NCI-H82 (cell line): ENCODE data around the gene TMUB1.

ENCODE experiments used
- DNase-seq: peaks from one replicate; lab custom pipeline; 2025; lab: John Stamatoyannopoulos, UW

Gene TMUB1

DNA sequence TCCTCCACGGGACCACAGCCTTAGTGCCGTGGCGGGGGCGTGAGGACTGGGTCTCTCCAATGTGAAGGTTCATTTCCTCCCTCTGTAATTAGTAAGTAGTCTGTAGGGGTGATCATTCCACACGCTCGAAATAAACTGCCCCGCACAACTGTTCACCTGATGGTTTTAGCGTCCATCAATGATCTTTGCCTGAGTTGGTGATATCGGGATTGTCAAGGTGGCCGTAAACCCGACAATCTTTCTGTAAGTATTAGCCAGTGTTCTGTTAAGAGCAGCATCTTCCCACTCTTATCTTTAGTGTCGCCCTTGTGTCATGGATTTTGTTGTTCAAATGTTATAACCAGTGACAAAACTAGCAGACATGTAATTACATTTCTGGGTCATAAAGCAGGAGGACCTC lies 20.7 kb upstream of the TMUB1 start:
- no peak for DNase-seq

GRCh38 chr7:151102991-151103390 lies 19.7 kb upstream of the TMUB1 start:
- no peak for DNase-seq

DNA sequence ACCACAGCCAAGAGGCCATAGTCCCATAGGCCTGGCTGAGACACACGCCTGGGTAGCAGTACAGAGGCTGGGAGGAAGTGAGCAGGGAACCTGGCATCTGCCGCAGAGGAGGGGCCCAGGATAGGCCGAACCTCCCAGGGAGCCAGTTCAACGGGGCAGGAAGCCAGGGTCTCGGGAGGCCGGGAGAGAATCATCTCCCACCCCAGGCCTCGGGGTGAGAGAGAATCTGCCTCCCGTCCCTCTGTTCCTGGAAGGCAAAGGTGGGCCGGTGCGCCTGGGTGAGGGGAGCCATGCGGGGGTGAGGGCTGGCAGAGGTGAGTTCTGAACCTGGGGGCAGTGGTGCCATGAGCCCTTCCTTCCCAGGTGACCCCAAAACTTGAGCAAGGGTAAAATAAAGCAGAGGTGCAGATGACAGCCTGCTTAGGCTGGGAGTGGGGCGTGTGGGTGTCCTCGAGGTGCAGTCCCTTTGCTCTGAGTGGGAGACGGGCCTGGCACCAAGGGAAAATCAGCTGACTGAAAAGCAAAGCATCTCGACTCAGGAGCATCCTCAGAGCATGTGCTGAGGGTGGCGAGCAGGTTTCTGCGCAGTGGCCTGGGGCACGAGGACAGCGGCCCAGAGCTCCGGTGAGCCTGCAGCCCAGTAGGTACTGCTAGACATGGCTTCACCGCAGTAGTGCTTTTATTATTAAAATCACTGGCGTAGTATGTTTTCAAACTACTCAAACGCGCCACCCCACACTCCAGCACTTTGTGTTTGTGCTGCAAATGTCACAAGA lies 18.5 kb upstream of the TMUB1 start:
- DNase-seq: no peak

DNA sequence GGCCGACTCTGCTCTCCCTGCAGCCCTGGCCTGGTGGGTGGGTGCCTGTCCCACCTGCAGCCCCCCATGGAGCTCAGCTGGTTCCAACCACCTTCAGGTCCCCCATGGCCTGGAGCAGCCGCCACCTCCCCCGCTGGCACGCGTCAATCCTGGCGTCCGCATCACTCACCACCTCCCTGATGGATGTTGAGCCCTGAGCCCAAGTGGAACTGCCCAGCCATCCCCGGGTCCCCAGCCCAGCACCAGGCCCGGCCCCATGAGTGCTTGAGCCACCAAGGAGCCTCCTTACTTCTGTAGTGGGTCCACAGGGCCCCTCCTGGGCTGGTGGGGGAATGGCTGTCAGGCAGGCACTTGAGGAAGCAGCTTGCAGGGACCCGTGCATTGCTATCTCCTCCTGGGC lies 17.6 kb upstream of the TMUB1 start:
- DNase-seq: no peak

GRCh38 chr7:151099486-151100211 lies 16.4 kb upstream of the TMUB1 start:
- no peak for DNase-seq

DNA sequence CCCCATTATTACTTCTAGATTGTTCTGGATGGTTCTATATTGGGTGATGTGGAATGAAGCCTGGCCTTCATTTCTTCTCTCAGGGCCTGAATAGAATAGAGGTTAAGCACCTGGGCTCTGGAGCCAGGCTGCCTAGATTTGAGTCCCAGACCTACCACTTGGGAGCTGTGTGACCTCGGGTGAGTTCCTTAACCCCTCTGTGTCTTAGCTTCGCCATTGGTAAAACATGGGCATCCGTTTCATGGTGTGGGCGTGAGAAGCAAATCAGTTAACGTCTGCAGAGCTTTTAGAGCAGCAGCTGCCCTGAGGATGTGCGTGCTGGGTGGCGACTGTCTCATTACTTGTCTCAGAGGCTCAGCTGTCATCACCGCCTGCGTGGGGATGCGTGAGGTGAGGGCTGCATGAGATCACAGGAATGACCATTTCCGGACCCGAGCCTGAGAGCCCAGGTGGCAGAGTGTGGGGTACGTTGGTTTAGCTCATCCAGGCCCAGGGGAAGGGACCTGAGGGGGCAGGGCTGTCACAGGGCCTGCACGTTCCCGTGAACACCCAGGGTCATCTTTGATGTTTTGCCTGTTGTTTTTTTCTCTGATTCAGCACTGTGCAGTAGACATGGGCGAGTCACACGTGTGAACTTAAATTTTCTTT lies 12.7 kb upstream of the TMUB1 start:
- DNase-seq: no peak

DNA sequence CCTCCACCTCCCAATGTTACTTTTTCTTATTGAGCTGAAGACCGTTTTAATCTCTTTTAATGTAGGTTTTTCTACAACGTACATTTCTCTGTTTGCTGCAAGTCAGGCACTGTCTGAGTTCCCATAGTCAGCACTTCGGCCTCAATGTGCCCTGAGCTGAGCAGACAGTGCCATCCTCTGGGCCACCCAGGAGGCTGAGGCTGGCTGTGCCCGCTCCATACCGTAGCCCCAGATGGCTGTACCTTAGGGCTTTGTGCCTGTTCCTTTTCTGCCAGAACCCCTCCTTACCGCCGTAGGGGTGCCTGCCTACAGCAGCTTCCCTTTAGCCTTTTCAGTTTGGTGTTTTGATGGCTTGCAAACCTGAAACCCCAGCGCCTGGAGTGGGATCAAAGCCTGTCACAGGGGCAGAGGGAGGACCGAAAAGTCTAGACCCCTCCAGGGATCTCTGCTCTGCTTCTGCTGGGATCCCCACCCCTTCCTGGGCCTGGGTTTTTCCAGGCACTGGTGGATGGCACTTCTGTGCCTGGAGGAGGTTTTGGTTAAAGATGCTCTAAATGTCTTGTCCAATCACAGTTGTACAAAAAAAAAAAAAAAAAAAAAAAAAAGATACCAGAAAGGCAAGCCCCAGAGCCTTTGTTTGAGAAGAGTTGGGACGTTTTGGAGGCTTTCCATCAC lies 12.0 kb upstream of the TMUB1 start:
- DNase-seq: no peak

DNA sequence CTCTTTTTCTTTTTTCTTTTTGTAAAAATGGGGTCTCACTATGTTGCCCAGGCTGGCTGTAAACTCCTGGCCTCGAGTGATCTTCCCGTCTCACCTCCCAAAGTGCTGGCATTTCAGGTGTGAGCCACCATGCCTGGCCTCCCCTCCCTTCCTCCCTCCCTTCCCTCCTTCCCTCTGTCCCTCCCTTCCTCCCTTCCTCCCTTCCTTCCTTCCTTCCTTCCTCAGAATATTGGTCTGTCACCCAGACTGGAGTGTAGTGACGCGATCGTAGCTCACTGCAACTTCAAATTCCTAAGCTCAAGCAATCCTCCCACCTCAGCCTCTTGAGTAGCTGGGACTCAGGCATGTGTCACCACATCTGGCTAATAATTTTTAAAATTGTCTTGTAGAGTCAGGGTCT lies 11.4 kb upstream of the TMUB1 start:
- no peak for DNase-seq

- no peak for DNase-seq
Observed at GRCh38 chr7:151093748-151094147, 10.5 kb upstream of the TMUB1 start.

- DNase-seq: no peak
Observed at GRCh38 chr7:151091988-151092387, 8.7 kb upstream of the TMUB1 start.

- peak; percentile 44 for DNase-seq
Observed at GRCh38 chr7:151091431-151091830, 8.1 kb upstream of the TMUB1 start.

- no peak for DNase-seq
Observed at GRCh38 chr7:151091003-151091402, 7.7 kb upstream of the TMUB1 start.

GRCh38 chr7:151089893-151090730 lies 6.8 kb upstream of the TMUB1 start:
- peak; percentile 30 for DNase-seq

- peak; percentile 44 for DNase-seq
Observed at GRCh38 chr7:151088856-151089699, 5.8 kb upstream of the TMUB1 start.

- peak; percentile 20 for DNase-seq
Observed at GRCh38 chr7:151088019-151088855, 4.9 kb upstream of the TMUB1 start.

DNA sequence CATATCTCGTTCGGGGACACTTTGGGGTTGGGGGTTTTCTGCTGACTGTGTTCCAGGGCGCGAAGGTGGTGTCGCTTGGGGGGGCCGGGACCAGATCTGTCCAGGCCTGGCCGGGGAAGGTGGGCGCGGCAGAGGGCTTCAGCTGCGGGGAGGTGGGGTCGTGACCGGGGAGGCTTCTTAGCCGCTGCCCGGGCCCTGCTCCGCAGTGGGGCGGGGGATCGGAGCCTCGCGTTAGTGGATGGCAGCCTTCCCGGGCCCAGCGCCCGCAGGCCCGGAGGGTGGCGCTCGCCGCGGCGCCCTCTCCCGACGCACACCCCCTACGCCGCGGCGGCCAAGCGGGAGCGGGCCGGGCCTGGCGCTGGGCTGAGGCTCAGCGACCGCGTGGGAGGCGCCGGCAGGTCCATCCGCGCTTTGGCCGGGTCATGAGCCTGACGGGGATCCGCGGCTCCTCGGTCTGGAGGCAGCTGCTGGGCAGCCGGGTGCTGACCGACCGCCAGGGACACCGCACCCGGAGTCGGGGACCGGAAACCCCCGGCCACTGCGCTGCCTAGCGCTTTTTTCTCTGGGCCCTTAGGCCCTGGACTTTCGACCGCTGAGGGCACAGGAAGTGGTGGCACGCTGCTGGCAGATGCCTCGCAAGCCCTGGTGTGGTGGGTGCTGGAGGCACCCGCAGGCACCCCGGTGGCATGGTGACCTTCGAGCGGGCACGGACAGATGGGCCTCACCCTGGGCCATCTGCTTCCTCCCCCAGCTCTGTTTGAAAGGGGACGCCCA lies 4.1 kb upstream of the TMUB1 start:
- peak; percentile 77 for DNase-seq

GRCh38 chr7:151086802-151087244 lies 3.5 kb upstream of the TMUB1 start:
- DNase-seq: peak; percentile 49

GRCh38 chr7:151085691-151086620 lies 2.7 kb upstream of the TMUB1 start, which contains the start of gene AGAP3:
Gene AGAP3, plus strand, starts transcription at chr7:151086475. Its CDS starts 267 bp downstream, at chr7:151086742.
- peak; percentile 93 for DNase-seq
